Hepatocyte (in vitro differentiated cells): Measurements from ENCODE around the gene STXBP1.

Source experiments
- EZH2 ChIP-seq: fragments of 200-600 bp; sonication (generic); IDR thresholded peaks from 2 replicates; pipeline ENCODE4 v1.6.1; 2016; ENCODE audit warnings: antibody characterized with exemption, mild to moderate bottlenecking, borderline replicate concordance
- EZH2phosphoT487 ChIP-seq: fragments of 200-600 bp; sonication (generic); IDR thresholded peaks from one replicate; pipeline ENCODE4 v1.6.1; 2018; ENCODE audit warnings: antibody characterized with exemption, mild to moderate bottlenecking, low read depth, moderate library complexity; ENCODE audit not compliant: unreplicated experiment, severe bottlenecking
- TF ChIP-seq, protein P1 (sequence below): fragments of 200-600 bp; sonication (generic); IDR thresholded peaks from 2 replicates; pipeline ENCODE4 v1.5.1; 2016; ENCODE audit warnings: antibody characterized with exemption, mild to moderate bottlenecking; ENCODE audit not compliant: poor library complexity

DNA sequence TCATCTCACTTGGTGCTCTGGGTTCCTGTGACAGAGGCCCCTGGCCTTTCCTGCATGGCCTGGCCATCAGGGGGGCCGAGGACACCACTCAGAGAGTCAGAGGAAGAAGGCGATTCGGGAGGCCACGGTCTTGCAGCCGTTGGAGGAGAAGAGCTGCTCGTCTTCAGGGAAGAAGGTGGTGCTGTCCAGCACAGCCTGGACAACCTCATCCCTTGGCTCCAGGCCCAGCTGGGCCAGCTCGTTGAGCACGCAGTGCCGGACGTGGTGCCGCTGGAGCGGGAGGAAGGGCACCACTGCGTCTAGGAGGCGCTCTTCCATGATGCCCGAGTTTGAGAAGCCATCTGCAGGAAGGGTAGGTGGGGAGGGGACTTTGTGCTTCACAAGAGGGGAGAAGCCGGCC, 119.9 kb downstream of the STXBP1 start:
- TF ChIP-seq, protein P1, sequence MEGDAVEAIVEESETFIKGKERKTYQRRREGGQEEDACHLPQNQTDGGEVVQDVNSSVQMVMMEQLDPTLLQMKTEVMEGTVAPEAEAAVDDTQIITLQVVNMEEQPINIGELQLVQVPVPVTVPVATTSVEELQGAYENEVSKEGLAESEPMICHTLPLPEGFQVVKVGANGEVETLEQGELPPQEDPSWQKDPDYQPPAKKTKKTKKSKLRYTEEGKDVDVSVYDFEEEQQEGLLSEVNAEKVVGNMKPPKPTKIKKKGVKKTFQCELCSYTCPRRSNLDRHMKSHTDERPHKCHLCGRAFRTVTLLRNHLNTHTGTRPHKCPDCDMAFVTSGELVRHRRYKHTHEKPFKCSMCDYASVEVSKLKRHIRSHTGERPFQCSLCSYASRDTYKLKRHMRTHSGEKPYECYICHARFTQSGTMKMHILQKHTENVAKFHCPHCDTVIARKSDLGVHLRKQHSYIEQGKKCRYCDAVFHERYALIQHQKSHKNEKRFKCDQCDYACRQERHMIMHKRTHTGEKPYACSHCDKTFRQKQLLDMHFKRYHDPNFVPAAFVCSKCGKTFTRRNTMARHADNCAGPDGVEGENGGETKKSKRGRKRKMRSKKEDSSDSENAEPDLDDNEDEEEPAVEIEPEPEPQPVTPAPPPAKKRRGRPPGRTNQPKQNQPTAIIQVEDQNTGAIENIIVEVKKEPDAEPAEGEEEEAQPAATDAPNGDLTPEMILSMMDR = no peak
- TF ChIP-seq EZH2 = no peak
- no peak for TF ChIP-seq EZH2phosphoT487
